Activated T-helper 9 cell treated with anti-CD3 and anti-CD28 coated beads, Interleukin-2, amount 50 U/mL, for 16 hours (primary cell): ENCODE data around the gene STXBP2.

Source experiments
- DNase-seq: peaks from one replicate; pipeline ENCODE4 v3.0.0-alpha.2; 2020; ENCODE audit warnings: low read depth

The STXBP2 gene

DNA sequence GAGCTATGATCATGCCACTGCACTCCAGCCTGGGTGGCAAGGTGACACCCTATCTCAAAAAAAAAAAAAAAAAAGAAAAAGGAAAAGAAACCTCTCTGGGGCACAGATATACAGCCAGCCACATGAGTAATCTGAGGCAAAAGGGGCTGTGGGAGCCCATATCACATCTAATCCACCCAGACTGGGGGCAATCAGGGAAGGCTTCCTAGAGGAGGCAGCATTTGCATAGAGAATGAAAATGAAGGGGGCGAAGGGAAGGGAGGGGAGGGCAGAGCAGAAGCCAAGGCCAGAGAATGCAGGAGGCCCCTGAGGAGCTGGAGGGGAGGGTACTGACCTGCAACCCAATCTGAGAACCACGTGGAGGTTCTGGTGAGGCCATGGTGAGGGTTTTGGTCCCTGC lies 13.2 kb downstream of the STXBP2 start:
- DNase-seq = no peak

DNA sequence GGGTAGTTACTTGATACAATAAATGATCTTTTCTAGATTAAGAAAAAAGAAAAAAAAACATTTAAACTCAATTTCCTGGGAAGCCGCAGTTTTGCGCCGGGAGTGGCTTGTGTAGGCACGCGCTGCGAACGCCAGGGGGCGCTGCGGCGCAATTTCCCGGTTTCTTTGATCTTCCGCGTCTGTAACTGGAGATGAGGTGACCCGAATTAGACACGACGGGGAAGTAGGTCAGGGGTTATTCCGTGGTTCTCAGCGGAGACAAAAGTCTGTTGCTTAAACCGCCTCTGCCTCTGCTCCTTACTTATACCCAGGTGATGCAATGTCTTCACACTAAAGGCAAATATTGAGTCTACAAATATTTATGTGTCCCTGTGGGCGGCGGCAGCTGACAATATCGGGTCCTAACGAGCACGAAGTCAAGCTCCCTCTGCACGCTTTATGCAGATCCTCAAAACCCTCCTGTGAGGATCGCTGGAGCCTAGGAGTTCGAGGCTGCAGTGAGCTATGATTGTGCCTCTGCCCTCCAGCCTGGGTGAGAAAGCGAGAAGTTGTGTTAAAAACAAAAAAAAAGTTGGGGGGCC lies 15.2 kb downstream of the STXBP2 start:
- peak; percentile 84 for DNase-seq

DNA sequence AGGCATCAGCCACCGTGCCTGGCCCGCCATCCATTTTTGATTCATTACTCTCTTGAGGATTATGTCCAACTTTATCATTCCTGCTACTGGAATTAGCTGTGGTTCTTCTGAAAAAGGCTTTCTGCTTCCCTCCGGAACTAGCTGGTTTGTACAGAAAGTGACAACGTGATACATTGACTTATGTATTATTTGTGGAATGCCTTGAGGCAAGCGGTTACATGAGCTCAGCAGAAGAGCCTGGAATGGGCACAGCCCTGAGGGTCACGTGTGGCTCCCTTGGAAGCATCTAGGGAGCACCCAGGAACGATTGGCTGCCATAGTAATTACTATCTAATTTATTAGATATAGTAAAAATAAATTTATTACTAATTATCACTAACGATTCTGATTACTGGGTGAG lies 17.5 kb downstream of the STXBP2 start:
- DNase-seq = no peak

DNA sequence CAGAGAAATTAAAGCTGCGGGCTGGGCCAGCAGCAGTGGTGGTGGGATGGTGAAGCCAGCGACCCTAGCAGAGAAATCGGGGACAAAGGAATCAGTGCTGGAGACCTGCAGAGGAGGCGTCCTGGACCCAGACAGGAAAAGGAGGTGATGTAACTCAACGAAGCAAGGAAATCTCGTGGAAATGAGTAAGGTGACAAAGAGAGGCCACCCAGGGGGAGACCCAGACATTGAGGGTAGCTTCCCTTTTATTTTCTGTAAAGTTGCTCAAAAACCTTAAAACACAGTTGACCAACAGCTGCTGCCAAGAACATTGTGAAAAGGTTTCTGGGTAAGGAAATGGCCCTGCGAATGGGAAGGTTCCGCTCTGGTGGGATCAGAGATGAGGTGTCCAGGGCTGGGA lies 18.7 kb downstream of the STXBP2 start:
- no peak for DNase-seq

DNA sequence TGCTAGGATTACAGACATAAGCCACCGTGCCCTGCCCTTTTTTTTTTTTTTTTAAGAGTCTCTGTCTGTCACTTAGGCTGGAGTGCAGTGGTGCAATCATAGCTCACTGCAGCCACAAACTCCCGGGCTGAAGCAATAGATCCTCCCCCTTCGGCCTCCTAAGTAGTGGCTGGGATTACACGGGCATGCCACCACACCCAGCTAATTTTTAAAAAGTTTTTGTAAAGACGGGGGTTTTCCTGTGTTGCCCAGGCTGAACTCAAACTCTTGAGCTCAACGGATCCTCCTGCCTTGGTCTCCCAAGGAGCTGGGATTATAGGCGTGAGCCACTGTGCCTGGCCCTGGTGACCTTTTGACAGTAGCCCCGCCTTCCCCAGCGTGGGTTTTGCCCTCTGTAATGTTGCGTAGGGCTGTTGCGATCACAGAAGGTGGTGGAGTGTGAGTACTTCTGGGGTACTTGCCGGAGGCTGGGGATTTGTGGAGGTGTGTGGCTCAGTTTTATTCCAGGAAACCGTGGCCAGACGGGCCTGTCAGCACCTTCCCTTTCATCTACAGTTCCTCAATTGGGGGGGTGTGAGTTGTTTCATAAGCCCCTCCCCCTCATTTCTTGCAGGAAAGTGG lies 20.3 kb downstream of the STXBP2 start:
- no peak for DNase-seq

DNA sequence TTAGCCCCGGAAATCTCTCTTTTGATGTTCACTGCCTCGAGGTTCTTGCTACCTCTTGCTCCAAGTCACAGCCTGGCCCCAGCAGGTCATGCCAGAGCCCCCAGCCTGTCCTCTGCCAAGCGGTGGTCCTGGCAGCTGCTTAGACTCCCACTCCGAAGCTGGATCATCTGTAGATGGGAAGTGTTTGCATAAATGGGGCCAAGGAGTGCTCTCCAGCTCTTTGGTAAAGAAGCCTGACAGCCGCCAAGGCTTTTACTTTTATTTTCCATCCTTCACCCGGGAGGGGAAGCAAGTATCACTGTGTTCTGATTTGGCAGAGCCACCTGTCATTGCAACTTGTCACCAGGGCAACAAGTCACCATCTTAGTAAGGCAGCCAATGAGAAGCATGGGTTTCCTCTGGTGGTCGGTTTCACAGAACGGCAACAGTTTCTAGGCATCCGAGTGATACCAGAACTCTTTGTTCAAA lies 21.3 kb downstream of the STXBP2 start:
- DNase-seq = no peak

DNA sequence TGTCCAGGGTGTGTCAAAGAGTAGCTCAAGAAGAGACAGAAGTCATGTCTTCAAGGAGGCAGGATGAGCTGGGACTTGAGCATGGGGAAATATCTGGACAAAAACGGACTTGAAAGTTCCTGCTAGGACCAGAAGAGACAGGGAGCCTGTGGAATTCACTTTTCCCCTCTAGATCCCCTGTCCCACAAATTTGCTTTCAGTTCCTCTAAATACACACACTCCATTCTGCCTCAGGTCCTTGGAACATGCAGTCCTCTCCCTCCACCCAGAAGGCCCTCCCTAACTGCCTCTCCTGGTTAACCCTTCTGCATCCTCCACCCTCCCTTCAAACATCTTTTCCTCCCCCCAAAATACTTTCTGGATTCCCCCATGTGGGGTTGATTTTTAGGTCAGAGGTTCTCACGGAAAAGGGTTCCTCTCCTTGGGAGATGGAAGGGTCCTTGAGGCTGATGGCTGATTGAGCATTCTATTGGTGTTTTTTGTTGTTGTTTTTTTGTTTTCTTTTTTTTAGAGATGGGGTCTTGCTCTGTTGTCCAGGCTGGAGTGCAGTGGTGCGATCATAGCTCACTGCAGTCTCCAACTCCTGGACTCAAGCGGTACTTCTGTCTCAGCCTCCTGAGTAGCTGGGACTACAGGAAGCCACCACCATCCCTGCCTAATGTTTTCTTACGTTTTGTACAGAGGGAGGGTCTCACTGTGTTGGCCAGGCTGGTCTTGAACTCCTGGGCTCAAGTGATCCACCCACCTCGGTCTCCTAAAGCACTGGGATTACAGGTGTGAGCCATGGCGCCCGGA lies 25.0 kb downstream of the STXBP2 start:
- DNase-seq = no peak

DNA sequence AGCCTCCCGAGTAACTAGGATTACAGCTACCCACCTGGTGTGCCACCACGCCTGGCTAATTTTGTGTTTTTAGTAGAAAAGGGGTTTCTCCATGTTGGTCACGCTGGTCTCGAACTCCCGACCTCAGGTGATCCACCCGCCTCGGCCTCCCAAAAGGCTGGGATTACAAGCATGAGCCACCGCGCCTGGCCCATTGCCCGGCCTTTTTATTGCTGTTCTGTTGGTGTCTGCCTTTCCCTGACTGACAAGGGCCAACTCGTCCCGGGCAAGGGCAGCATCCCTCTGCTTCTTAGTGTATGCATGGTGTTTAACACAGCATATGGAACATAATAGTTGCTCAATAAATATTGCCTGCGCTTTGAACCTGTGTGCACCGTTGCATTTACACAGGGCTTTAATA lies 25.7 kb downstream of the STXBP2 start:
- DNase-seq = no peak

DNA sequence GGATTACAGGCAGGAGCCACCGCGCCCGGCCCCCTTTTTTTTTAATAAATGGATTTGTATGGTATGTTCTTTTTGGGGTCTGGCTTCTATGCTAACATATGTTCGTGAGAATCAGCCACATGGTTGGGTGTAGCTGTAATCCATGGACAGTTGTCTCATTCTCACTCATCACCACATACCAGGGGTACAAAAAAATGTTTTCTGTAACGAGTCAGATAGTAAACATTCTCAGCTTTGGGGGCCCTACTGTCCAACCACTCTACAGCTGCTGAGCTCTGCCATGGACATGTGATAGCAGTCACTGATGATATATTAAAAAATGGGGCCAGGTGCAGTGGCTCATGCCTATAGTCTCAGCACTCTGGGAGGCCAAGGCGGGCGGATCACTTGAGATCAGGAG lies 26.8 kb downstream of the STXBP2 start:
- no peak for DNase-seq

DNA sequence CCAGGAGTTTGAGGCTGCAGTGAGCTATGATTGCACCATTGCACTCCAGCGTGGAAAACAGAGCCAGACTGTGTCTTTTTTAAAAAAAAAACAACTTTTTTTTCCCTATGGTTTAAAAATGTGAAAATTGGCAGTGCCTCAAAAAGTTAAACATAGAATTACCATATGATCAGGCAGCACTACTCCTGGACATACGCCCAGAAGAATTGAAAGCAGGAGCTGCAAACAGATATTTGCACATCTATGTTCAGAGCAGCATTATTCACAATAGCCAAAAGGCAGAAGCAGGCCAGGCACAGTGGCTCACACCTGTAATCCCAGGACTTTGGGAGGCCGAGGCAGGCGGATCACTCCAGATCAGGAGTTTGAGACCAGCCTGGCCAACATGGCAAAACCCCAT lies 28.2 kb downstream of the STXBP2 start:
- no peak for DNase-seq

DNA sequence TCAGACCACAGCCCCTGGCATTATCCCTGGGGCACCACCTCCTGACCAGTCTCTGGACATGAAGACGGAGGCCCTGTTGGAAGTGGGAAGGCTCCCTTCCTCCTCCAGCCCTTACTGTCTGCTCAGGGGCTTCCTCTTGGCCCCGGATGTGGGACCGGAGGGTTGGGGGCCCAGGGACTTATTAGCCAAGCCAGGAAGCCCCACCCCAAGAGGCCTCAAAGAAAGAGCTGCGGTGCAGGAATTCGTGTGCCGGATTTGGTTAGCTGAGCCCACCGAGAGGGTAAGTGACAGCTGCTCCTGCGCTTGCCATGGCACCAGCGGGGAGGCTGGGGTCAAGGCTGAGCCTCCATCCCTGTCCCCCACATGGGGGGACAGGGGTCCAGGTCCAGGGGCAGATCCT lies 31.9 kb downstream of the STXBP2 start, which contains the start of gene RETN:
Gene RETN (plus strand): TSS at position 208 of the 400 bp plus-strand sequence. CDS start 278 bp downstream, outside the sequence.
- no peak for DNase-seq

DNA sequence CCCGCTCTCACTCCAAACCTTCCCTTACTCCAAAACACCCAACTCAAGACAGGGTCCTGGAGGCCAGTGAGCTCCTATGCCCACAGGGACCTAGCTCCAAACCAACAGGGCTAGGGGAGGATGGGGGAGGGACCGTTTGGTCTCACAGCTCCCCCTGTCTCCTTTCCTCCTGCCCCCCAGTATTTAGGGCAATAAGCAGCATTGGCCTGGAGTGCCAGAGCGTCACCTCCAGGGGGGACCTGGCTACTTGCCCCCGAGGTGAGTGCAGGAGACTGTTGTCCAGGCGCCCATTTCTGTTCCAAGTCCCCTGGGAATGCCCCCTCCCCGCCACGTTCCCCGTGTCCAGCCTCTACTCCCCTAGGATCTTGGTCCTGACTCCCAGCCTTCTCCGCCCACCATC lies 32.7 kb downstream of the STXBP2 start:
- no peak for DNase-seq

DNA sequence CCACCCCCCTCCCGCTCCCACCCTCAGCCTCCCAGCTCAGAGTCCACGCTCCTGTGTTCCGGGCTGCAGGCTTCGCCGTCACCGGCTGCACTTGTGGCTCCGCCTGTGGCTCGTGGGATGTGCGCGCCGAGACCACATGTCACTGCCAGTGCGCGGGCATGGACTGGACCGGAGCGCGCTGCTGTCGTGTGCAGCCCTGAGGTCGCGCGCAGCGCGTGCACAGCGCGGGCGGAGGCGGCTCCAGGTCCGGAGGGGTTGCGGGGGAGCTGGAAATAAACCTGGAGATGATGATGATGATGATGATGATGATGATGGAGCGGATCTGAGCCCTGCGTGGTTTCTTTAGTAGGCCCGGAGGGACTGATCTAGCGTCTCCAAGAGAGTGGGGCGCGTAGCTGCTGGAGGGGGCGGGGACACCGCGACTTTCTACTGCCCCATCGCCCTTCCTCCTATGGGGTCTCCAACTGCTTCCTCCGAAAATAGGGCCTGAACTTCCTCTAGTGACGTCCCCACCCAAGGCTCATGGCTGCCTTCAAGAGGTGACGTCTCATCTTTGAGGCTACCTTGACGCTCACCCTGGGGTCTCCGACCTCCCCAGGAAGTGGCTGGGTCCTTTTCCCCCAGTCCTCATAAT lies 33.4 kb downstream of the STXBP2 start:
- no peak for DNase-seq

DNA sequence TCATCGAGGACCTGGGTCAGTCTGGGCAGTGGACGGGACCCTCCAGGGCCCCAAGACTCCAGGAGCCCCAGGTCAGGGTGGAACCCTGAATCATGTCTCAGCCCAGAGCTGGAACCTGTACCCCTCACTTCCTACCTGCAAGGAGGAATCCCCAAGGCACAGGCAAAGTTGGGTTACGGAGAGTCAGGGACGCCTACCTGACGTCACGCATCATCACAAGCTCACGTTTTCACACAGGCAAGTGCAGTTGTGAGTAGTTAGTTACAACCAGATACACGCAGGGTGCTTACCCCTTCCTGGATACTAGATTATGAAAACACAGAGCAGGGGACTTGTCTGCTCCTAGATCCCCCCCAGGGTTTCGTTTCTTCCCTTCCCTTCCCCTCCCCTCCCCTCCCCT lies 33.9 kb downstream of the STXBP2 start:
- no peak for DNase-seq

DNA sequence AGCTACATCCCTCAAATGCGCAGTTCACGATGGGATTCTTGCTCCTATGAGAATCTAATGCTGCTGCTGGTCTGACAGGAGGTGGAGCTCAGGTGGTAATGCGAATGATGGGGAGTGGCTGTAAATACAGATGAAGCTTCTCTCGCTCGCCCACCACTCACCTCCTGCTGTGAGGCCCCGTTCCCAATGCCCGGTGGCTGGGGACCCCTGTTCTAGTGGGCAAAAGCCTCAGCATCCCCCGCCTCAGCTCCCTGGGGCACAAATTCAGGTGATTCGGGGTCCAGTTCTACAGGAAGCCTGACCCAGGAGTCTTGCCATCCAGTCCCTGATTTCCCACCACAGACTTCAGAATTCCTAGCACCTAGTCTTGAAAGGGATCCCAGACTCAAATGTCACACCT lies 35.6 kb downstream of the STXBP2 start:
- DNase-seq = no peak

DNA sequence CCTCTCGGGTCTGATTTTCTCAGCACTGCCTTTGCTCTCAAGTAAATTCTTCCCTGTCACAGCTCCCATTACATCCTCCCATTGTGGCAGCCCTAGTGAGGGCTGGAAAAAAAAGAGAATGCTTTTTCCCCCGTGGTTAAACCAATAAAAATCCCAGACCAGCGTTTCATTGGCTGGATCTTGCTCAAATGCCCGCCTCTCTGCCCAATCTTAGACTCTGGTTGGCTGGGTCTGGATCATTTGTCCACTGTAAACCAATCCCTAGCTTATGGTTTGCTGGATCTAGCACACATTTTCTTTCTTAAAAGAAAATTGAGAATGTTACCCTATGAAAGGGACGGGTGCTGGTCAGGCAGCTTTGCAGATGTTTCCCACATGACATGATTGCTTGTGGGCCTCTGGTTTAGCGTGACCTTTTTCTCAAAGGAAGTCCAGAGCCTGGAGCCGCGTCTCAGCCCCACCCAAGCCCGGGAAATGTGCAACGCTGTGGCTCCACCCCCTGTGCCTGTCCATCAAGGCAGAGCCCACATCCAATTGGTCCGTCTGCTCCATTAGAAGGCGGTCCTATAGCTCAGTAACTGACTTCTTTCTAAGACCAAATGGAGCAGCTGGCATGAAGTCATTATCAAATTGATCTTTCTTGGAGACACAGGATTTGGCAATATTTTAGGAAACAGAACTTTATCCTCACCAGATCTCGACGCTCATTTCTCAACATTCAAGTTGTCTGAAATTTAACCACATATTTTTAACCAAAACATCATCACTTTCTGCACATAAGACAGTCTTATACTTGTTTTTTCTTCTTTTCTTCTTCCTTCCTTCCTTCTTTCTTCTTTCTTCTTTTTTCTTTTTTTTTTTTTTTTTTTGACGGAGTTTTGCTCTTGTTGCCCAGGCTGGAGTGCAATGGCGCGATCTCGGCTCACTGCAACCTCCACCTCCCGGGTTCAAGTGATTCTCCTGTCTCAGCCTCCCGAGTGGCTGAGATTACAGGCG lies 37.4 kb downstream of the STXBP2 start:
- DNase-seq = no peak

DNA sequence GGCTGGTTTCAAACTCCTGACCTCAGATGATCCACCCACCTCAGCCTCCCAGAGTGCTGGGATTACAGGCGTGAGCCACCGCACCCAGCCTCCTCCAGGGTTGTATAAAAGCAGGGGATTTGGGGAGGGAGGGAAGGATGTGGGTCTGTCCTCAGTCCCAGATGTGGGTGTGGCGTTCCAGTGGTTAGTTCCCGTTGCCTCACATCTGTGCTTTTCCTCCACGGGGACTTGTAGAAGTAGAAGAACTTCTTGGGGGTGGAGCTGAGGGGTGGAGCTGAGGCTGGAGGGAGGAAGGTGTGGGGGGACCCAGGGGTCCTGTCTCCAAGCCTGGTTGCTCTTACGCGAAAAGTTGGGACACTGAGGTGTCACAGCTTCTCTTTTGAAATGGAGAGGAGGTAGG lies 39.5 kb downstream of the STXBP2 start:
- DNase-seq = no peak

DNA sequence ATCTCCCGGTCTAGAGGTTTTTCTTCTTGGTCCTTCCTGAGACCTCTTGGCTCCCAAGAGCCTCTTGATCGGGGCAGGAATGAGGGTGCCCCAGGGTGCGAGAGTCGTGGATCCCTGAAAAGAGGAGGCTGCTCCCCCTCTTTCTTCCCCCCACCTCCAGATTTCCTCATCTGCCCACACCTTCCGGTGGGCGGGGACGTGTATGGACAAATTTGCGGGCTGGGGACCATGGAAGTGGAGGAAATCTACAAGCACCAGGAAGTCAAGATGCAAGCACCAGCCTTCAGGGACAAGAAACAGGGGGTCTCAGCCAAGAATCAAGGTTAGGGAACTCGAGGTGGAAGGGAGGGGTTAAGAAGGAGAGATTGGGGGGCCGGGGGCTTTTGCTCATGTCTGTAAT lies 39.9 kb downstream of the STXBP2 start, which contains the start of gene MCEMP1:
Gene MCEMP1 (plus strand): TSS at position 237 of the 400 bp plus-strand sequence. CDS start 31 bp downstream, at position 268.
- DNase-seq = no peak

DNA sequence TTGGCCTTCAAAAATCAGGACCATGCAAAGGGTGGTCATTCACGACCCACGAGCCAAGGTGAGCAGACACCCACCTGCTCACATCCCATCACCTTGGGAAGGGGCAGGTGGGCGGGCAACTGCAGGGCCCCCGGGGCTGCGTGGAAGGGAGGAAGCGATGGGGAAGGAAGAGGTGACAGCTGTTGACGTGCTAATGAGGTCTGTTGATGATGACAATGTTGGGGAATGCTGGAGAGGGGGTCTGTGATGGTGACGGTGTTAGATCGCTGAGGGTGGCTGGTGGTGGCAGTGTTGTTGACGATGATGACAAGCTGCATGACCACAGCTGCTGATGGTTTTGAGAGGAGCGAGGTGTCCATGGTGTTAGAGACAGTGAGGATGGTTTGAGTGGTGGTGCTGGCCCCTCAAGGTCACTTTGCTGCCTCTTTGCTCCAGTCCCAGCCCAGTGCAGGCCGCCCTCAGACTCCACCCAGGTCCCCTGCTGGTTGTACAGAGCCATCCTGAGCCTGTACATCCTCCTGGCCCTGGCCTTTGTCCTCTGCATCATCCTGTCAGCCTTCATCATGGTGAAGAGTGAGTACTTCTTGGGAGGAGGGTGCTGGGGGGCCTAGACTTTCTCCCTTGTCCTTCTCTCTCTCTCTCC lies 40.9 kb downstream of the STXBP2 start:
- DNase-seq = no peak

DNA sequence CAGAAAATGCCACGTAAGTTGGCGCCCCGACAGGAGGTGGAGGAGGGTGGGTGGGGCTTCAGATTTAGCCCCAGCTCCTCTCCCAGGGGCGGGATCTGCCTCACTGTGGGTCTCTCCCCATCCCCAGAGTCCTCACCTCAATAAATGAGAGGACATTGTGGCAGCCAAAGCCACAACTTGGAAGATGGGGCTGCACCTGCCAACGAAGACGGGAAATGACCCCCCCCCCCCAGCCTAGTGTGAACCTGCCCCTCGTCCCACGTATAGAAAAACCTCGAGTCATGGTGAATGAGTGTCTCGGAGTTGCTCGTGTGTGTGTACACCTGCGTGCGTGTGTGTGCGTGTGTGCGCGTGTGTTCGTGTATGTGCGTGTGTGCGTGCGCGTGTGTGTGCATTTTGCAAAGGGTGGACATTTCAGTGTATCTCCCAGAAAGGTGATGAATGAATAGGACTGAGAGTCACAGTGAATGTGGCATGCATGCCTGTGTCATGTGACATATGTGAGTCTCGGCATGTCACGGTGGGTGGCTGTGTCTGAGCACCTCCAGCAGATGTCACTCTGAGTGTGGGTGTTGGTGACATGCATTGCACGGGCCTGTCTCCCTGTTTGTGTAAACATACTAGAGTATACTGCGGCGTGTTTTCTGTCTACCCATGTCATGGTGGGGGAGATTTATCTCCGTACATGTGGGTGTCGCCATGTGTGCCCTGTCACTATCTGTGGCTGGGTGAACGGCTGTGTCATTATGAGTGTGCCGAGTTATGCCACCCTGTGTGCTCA lies 42.3 kb downstream of the STXBP2 start:
- peak; percentile 51 for DNase-seq
